ENCODE measurements around the gene RPL3.

- TF ChIP-seq TAF1 (IDR thresholded peaks at IDR 0.05; ENCODE audit: borderline replicate concordance, insufficient read depth, low read length): no peak
- no peak for TF ChIP-seq FOXP2 (optimal IDR thresholded peaks at IDR 0.05; ENCODE audit: borderline replicate concordance, extremely low read depth, extremely low read length, insufficient read depth)
- no peak for TF ChIP-seq POLR2AphosphoS5 (IDR thresholded peaks at IDR 0.05; ENCODE audit: low read depth, low read length)
- TF ChIP-seq, protein P1, sequence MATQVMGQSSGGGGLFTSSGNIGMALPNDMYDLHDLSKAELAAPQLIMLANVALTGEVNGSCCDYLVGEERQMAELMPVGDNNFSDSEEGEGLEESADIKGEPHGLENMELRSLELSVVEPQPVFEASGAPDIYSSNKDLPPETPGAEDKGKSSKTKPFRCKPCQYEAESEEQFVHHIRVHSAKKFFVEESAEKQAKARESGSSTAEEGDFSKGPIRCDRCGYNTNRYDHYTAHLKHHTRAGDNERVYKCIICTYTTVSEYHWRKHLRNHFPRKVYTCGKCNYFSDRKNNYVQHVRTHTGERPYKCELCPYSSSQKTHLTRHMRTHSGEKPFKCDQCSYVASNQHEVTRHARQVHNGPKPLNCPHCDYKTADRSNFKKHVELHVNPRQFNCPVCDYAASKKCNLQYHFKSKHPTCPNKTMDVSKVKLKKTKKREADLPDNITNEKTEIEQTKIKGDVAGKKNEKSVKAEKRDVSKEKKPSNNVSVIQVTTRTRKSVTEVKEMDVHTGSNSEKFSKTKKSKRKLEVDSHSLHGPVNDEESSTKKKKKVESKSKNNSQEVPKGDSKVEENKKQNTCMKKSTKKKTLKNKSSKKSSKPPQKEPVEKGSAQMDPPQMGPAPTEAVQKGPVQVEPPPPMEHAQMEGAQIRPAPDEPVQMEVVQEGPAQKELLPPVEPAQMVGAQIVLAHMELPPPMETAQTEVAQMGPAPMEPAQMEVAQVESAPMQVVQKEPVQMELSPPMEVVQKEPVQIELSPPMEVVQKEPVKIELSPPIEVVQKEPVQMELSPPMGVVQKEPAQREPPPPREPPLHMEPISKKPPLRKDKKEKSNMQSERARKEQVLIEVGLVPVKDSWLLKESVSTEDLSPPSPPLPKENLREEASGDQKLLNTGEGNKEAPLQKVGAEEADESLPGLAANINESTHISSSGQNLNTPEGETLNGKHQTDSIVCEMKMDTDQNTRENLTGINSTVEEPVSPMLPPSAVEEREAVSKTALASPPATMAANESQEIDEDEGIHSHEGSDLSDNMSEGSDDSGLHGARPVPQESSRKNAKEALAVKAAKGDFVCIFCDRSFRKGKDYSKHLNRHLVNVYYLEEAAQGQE (IDR thresholded peaks at IDR 0.05; ENCODE audit: insufficient read depth in 1 of 2, low read depth in 2 of 2, low read length in 2 of 2): no peak
- TF ChIP-seq SIN3A (IDR thresholded peaks at IDR 0.05; ENCODE audit: borderline replicate concordance, insufficient read depth, low read length): no peak
Observed at GRCh38 chr22:39352306-39352891, 33.0 kb upstream of the RPL3 start.
